HG02970 (cell line): ENCODE results near the gene INSIG2.
"Not testable (repeated sequence)": the region's sequence is repeated elsewhere in the genome, so short reads cannot be mapped to it uniquely, and the experiment has no call there.

Source experiments
- ATAC-seq: cut with Tn5 transposase; IDR thresholded peaks from one replicate; pipeline ENCODE4 v1.9.1; 2021; ENCODE audit warnings: mild to moderate bottlenecking, moderate library complexity, moderate number of reproducible peaks; ENCODE audit not compliant: unreplicated experiment, low FRiP score

The INSIG2 gene

DNA sequence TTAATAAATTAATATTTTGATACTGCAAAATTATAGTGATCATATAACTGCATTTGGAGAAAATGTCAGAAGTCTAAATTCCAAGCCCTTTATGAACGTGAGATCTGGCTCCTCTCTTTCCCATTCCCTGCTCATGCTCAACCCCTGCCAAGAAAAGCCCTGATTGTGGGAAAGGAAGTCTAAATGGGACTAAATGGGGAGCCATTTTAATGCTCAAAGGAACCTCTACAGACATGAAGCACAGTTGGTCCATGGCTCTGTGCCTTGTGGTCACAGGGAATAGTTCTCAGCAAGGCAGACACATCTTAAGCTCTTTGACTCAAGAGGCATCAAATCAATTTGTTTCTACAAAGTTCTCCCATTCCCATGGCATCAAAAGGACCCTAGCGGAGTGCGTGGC is 29.3 kb upstream of the INSIG2 start:
- no peak for ATAC-seq

GRCh38 chr2:118059919-118060478 is 28.3 kb upstream of the INSIG2 start:
- ATAC-seq: no peak

GRCh38 chr2:118061135-118061955 is 26.9 kb upstream of the INSIG2 start:
- ATAC-seq: peak; percentile 50

GRCh38 chr2:118062048-118062447 is 26.2 kb upstream of the INSIG2 start:
- no peak for ATAC-seq

GRCh38 chr2:118062669-118063068 is 25.6 kb upstream of the INSIG2 start:
- no peak for ATAC-seq

DNA sequence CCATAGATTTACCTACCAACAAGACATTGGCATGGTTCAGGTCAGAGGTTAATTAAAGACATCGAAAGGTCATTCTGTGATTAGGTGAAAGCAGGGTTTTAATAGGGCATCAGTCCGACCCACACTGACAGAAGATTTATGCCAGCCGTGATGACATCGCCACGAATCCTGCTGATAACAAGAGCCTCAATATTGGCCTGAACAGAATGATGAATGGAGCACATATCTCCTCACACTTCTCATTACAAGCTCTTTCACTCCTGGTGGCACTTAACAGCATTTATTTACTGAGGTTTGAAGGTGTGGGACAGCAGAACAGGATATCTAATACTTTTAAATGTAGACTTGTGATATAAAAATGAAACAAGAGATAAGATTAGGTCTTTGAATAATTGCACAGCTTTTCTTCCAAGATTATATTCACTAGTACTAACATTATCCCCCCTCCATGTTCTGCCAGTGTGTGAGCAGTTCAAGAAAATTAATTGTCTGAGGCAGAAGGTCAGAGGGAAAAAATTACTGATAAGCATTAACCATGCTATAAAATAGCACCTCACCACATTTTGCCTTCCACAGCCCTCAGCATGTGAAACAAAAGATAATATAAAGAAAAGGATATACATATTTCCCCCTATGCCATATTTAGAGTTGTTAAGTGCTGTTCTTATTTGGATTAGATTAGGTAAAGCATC is 23.1 kb upstream of the INSIG2 start:
- no peak for ATAC-seq

DNA sequence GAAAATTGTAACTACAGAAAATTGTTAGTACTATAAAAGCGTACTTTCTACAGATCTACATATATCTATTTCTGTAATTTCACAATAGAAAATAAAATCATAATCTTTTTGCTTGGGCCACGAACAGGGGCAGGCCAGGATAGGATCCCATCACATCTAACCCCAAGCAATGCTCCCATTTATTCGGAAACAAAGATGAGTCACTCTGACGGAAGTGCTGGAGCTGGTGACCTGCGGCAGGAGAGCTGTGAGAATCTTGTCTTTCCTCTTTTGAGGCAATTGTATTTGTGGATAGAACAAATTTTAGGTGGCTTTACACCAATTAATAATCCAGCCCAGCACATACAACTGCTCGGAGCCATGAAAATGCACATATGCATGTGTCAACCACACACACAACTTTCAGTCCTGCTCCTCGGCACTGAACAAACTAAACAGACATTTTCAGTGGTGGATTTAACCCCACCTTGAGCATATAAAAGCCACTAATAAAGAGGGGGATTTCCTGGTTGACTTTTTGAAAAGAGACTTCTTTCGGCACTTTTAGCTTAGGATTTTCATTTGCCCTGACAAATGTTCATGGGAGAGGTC is 22.3 kb upstream of the INSIG2 start:
- ATAC-seq: no peak

GRCh38 chr2:118077636-118078247 is 10.5 kb upstream of the INSIG2 start:
- ATAC-seq: no peak

DNA sequence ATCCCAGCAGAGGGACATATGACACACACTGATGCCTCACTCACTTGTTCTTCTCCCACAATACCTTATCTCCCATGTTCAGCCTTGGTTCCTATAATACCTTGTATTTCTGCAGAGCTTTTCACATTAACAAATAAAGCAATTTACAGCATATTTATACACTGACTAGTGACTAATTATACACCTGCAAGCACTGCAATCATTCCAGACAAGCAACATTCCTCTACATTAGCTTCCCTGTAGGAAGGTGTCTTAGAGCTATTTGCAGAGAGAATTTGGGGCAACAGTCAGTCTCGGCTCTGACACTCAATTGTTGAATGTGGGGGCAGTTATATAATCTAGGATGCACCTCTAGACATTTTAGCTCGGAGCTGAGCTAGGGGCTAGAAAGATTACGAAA is 9.5 kb upstream of the INSIG2 start:
- ATAC-seq: no peak

DNA sequence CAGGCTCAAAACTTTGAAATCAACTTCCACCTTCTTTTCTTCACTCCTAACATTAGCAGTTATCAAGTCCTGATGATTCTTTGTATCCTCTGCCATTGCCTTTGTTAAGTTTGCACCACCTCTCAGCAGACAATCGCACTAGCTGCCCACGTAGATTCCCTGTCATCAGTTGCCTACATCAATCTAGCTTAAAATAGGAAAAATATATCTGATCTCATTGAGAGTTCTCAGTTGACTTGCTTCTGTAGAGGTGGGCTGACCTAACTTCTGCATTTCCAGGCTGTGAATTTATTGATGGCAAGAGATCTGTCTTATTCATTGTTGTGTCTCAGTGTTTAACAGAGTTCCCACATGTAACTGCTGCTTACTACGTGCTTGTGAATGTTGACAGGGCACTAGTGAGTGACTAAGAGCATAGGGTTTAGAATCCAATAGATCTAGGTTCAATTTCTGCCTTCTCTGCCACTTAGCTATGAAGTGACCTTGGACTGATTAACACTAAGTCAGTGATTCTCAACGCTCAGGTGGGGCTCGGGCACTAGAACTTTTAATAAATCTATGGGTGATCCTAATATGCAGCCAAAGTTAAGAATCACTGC is 3.7 kb upstream of the INSIG2 start:
- ATAC-seq: no peak

- no peak for ATAC-seq
Observed at GRCh38 chr2:118085173-118086023, 2.9 kb upstream of the INSIG2 start.

DNA sequence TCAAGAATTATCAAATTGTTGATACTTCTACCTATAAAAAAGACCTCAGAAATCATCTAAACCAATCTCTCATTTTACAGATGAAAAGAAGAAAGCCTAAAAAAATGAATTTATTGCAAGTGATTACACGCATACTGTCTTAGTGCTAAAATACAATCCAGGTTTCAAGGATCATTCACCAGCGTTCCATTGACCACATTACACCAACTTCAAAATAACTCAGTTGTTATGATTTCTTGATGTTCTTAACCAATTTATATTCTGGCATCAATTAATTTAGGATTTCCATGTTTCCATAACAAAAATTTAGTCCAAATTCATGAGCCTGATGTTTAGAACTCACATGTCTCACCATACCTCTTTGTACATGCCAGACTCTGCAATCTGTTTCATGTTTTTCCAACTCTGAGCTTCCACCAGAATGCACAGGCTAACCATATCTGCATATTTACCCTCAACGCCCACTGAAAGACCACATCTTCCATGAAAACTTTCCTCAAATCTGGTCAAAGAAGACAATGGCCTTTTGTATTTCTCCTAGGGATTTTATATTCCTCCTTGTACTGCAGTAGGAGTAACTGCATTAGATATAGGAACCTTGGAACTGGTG is 2.1 kb upstream of the INSIG2 start:
- no peak for ATAC-seq

DNA sequence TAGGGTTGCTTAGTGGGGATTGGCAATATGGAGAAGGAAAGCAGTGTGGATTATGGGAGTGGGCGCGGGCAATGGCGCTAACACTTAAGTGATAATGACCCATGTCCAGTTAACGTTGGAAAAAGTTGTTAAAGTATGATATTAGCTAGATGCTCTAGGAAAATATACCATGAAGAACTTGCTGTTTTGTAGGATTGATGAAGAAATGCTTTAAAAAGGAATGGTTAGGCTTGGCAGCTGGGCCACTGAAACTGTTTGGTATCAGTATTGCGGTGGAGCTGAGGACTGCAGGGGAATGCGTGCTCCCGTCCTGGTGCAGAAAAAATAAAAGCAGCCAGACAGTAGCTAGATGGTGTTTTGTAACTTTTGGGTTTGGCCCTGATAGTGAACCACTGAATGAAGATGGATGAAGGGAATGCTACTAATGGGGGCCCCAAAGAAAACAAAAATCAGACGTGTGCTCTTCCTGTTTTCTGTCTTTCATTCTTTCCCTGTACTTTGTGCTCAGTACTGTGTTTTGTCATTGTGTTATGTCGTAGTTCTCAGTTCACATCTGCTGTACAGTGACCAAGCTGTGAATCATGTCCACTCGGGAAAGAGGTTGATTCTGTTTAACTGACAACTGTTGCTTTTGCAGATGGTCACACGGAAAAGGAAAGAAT is 999 bp downstream of the INSIG2 start:
- ATAC-seq: no peak

DNA sequence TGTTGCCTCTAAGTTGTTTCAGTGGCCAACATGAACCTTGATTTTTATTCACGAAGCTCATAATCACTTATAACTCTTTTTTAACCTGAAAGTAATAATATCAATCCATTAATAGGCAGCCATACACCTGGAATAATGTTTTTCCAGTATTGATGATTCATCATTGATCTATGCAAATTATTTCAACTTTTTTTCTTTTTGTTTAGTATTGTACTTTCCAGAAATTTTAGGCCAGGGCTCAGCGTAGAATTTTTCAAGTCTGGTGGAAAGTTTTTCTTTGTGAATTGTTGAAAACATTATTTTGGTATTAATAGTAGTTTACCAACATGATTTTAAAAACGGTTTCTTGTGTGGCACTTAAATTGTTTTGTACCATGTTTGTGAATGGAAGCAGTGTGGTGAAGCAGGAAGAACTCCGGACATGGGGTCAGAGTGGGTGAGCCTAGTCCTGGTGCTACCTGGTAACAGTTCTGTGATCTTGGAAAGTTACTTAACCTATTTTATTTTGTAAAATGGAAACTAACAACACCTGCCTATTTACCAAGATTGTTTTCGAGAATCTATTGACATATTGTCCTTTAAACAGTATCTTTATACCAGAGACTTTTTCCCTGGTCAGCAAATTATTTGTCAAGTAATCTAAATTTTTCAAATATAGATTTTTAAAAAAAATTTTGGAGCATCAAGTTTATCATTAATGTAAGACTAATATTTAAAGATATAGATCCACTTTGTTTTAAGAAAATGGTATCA is 2.3 kb downstream of the INSIG2 start:
- no peak for ATAC-seq

- ATAC-seq: no peak
Observed at GRCh38 chr2:118091140-118091478, 2.8 kb downstream of the INSIG2 start.

DNA sequence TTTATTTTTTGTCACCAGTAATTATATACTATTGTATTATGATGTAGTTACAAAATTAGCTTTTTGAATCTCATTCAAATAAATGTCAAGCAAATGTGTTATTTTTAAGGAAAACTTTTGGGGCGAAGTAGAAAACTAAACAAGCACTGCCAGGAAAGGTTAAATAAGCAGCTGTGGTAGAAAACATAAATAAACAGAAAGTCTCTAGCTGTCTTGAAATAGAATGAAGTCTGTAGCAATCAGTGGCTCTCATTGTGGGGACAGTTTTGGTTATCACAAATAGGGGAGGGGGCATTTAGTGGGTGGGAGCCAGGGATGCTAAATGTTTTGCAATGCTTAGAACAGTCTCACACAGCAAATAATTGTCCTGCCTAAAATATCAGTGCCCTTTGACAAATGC is 3.4 kb downstream of the INSIG2 start:
- no peak for ATAC-seq

DNA sequence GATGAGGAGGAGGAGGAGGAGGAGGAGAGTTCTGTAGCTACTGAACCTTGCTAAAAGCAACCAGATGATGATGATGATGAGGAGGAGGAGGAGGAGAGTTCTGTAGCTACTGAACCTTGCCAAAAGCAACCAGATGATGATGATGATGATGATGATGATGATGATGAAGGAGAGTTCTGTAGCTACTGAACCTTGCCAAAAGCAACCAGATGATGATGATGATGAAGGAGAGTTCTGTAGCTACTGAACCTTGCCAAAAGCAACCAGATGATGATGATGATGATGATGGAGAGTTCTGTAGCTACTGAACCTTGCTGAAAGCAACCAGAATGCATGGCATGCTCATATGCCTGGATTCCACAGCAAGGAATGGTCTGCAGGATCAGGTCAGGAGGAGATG is 5.8 kb downstream of the INSIG2 start:
- ATAC-seq: not testable (repeated sequence)

DNA sequence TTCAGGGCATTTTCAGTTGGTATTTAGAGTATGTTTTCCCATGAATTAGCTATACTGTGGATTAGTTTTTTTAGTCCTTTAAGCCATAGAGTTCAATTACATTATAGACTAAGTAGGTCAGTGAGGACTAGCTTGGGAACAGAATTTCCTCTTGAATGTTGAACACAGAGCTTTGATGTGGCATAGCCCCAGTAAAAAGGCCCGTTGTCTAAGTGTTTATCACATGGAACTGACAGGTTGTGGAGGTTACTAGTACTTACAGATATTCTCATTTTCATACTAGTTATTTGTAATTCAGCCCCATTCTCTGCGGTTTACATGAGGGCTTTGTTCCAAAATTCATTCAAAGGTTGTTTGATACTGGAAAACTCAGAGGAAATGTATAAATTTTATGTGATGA is 6.2 kb downstream of the INSIG2 start:
- no peak for ATAC-seq
